Neural cell (in vitro differentiated cells): ENCODE measurements around the gene MAGEA12. TPM values are rescaled to one million over a fixed set of nuclear protein-coding genes. Genes with fewer than 3 reads are reported as not detected.
"Not testable (repeated sequence)": the region's sequence is repeated elsewhere in the genome, so short reads cannot be mapped to it uniquely, and the experiment has no call there.

ENCODE experiments used
- H2AFZ ChIP-seq: fragments of 200-600, 300-800 bp; sonication (generic), shearing (Covaris generic); 2 replicates; pipeline ENCODE4 v1.6.0; 2014; ENCODE audit warnings: low read depth, mild to moderate bottlenecking, antibody characterized with exemption, low read length, moderate library complexity
- H3F3A ChIP-seq: fragments of 200-600 bp; shearing (Covaris generic); 2 replicates; pipeline ENCODE4 v1.6.1; 2016; ENCODE audit warnings: mild to moderate bottlenecking, moderate library complexity, mixed read lengths, antibody characterized with exemption, low read length; ENCODE audit not compliant: insufficient read depth, poor library complexity, severe bottlenecking
- H3K27ac ChIP-seq: fragments of 200-600, 300-800 bp; sonication (generic), shearing (Covaris generic); 2 replicates; pipeline ENCODE4 v1.5.1; 2014; ENCODE audit warnings: mild to moderate bottlenecking, low read length, moderate library complexity
- H3K27me3 ChIP-seq: fragments of 300-800, 200-600 bp; sonication (generic), shearing (Covaris generic); 2 replicates; pipeline ENCODE4 v1.6.0; 2014; ENCODE audit warnings: mild to moderate bottlenecking, low read depth, low read length, moderate library complexity; ENCODE audit not compliant: insufficient read depth
- H3K36me3 ChIP-seq: fragments of 300-800, 200-600 bp; sonication (generic), shearing (Covaris generic); 2 replicates; pipeline ENCODE4 v1.5.1; 2014; ENCODE audit warnings: mild to moderate bottlenecking, antibody characterized with exemption, low read length, moderate library complexity; ENCODE audit not compliant: insufficient read depth
- H3K4me2 ChIP-seq: fragments of 300-800, 200-600 bp; sonication (generic), shearing (Covaris generic); 2 replicates; pipeline ENCODE4 v1.6.0; 2014; ENCODE audit warnings: mild to moderate bottlenecking, low read length
- H3K4me3 ChIP-seq: fragments of 300-800, 200-600 bp; sonication (generic), shearing (Covaris generic); 2 replicates; pipeline ENCODE4 v1.5.1; 2014; ENCODE audit warnings: mild to moderate bottlenecking, low read length, moderate library complexity
- H3K79me2 ChIP-seq: fragments of 200-600 bp; shearing (Covaris generic); replicated peaks from 2 replicates; pipeline ENCODE4 v1.6.0; 2014; ENCODE audit warnings: mild to moderate bottlenecking, low read length, moderate library complexity; ENCODE audit not compliant: insufficient read depth
- H3K9ac ChIP-seq: fragments of 300-800, 200-600 bp; sonication (generic), shearing (Covaris generic); 2 replicates; pipeline ENCODE4 v1.6.1; 2016; ENCODE audit warnings: mild to moderate bottlenecking, low read length, mixed read lengths
- H3K9me2 ChIP-seq: fragments of 200-600 bp; shearing (Covaris generic); 2 replicates; pipeline ENCODE4 v1.6.1; 2016; ENCODE audit warnings: mild to moderate bottlenecking, low read length, mixed read lengths; ENCODE audit not compliant: insufficient read depth
- H3K9me3 ChIP-seq: fragments of 200-600, 300-800 bp; sonication (generic), shearing (Covaris generic); 2 replicates; pipeline ENCODE4 v1.6.1; 2016; ENCODE audit warnings: mild to moderate bottlenecking, mixed run types, low read length, moderate library complexity, mixed read lengths
- H4K20me1 ChIP-seq: fragments of 200-600 bp; shearing (Covaris generic); 2 replicates; pipeline ENCODE4 v1.6.1; 2016; ENCODE audit warnings: mild to moderate bottlenecking, mixed run types; ENCODE audit not compliant: insufficient read depth
- EP300 ChIP-seq: fragments of 450-650 bp; conservative IDR thresholded peaks from 2 replicates; pipeline ENCODE4 v1.6.1; 2014; ENCODE audit warnings: antibody characterized with exemption, mild to moderate bottlenecking, moderate library complexity; ENCODE audit not compliant: poor library complexity, severe bottlenecking
- REST ChIP-seq: IDR thresholded peaks from 2 replicates; pipeline ENCODE4 v1.6.1; 2012; ENCODE audit warnings: borderline replicate concordance
- polyA minus RNA-seq: library from RNA; depleted of rRNA, polyadenylated mRNA; stranded (reverse); fragments of >200 nt; gene quantifications from 2 replicates; pipeline ENCODE4 v1.2.3, GENCODE V29; 2014
- polyA plus RNA-seq: library from polyadenylated mRNA; depleted of rRNA; stranded (reverse); fragments of >200 nt; gene quantifications from 2 replicates; pipeline ENCODE4 v1.2.3, GENCODE V29; 2014

MAGEA12 gene
- not detected in 2 replicates for polyA plus RNA-seq
- not detected in 2 replicates for polyA minus RNA-seq

- Histone ChIP-seq H3K9ac (no peak within 1 kb of the TSS), H3K27ac (no peak within 1 kb of the TSS), H3K4me3 (no peak within 1 kb of the TSS), H3K36me3 (no peaks in the 10 kb centered on the region), H3K9me3 (no peaks in the 10 kb centered on the region), H3F3A (no peaks in the 10 kb centered on the region), H4K20me1 (no peaks in the 10 kb centered on the region), H3K27me3 (no peaks in the 10 kb centered on the region), H2AFZ (no peak within 1 kb of the TSS), H3K4me2 (no peak within 1 kb of the TSS), H3K79me2 (no peaks in the 10 kb centered on the region), H3K9me2 (no peaks in the 10 kb centered on the region)
- TF ChIP-seq EP300 (no peak), REST (no peak)
Observed at GRCh38 chrX:152733261-152733975, at the start of gene MAGEA12, which contains the start of gene CSAG1. MAGEA12 (plus strand) TSS chrX:152733757; CDS start chrX:152736162, 2,405 bp downstream. CSAG1 (minus strand) TSS chrX:152733721; CDS start chrX:152732460, 1,261 bp downstream.

- H3K27ac ChIP-seq, H4K20me1 ChIP-seq, H3K27me3 ChIP-seq, H3K79me2 ChIP-seq, H3K9me3 ChIP-seq, H3K4me2 ChIP-seq, H3K36me3 ChIP-seq, H3F3A ChIP-seq, H3K9ac ChIP-seq, H3K4me3 ChIP-seq, H3K9me2 ChIP-seq, H2AFZ ChIP-seq: not testable (repeated sequence)
Observed at GRCh38 chrX:152697952-152698931, 35.3 kb upstream of the MAGEA12 start, which contains the start of gene MAGEA3. MAGEA3 (plus strand) TSS chrX:152698794; CDS start chrX:152700833, 2,039 bp downstream.

GRCh38 chrX:152700390-152700789, 33.2 kb upstream of the MAGEA12 start:
- H3K9me3 ChIP-seq, H3K79me2 ChIP-seq, H3K4me2 ChIP-seq, H3F3A ChIP-seq, H4K20me1 ChIP-seq, H2AFZ ChIP-seq, H3K9me2 ChIP-seq, H3K36me3 ChIP-seq, H3K27me3 ChIP-seq, H3K27ac ChIP-seq, H3K9ac ChIP-seq, H3K4me3 ChIP-seq: not testable (repeated sequence)

GRCh38 chrX:152706500-152706899, 27.1 kb upstream of the MAGEA12 start:
- not testable (repeated sequence) for H2AFZ ChIP-seq, H3F3A ChIP-seq, H4K20me1 ChIP-seq, H3K27ac ChIP-seq, H3K4me2 ChIP-seq, H3K9me2 ChIP-seq, H3K9ac ChIP-seq, H3K79me2 ChIP-seq, H3K36me3 ChIP-seq, H3K9me3 ChIP-seq, H3K4me3 ChIP-seq, H3K27me3 ChIP-seq

- H4K20me1 ChIP-seq, H3K9ac ChIP-seq, H3F3A ChIP-seq, H2AFZ ChIP-seq, H3K36me3 ChIP-seq, H3K9me2 ChIP-seq, H3K4me2 ChIP-seq, H3K27ac ChIP-seq, H3K9me3 ChIP-seq, H3K27me3 ChIP-seq, H3K4me3 ChIP-seq, H3K79me2 ChIP-seq: not testable (repeated sequence)
Observed at GRCh38 chrX:152709173-152709572, 24.4 kb upstream of the MAGEA12 start, which contains the start of gene CSAG2. CSAG2 (minus strand) TSS chrX:152709273; CDS start chrX:152709112, 161 bp downstream.

- H3K27ac ChIP-seq, H3K36me3 ChIP-seq, H3K4me2 ChIP-seq, H3K27me3 ChIP-seq, H2AFZ ChIP-seq, H3K79me2 ChIP-seq, H4K20me1 ChIP-seq, H3K9me2 ChIP-seq, H3K4me3 ChIP-seq, H3K9ac ChIP-seq, H3F3A ChIP-seq, H3K9me3 ChIP-seq: not testable (repeated sequence)
Observed at GRCh38 chrX:152713195-152713594, 20.4 kb upstream of the MAGEA12 start.
